ENCODE measurements around the gene PCBP3. TPM values are rescaled to one million over a fixed set of nuclear protein-coding genes. Genes with fewer than 3 reads are reported as not detected.
"Not testable (repeated sequence)": the region's sequence is repeated elsewhere in the genome, so short reads cannot be mapped to it uniquely, and the experiment has no call there.

The PCBP3 gene
- total RNA-seq, 1 donor from 2014 or later: 7.1 TPM

GRCh38 chr21:45635271-45636151 is 8.0 kb upstream of the PCBP3 start:
- DNase-seq (ENCODE audit: low spot score): no peak

GRCh38 chr21:45636459-45636858 is 7.1 kb upstream of the PCBP3 start:
- DNase-seq (ENCODE audit: low spot score): no peak

- no peak for DNase-seq (ENCODE audit: low spot score)
Observed at GRCh38 chr21:45636951-45637646, 6.4 kb upstream of the PCBP3 start.

- DNase-seq (ENCODE audit: low spot score): no peak
Observed at GRCh38 chr21:45637883-45638282, 5.6 kb upstream of the PCBP3 start.

- DNase-seq (ENCODE audit: low spot score): no peak
Observed at GRCh38 chr21:45638707-45639106, 4.8 kb upstream of the PCBP3 start.

- DNase-seq (ENCODE audit: low spot score): no peak
Observed at GRCh38 chr21:45639206-45640000, 4.1 kb upstream of the PCBP3 start.

GRCh38 chr21:45640001-45640887 is 3.3 kb upstream of the PCBP3 start:
- DNase-seq (ENCODE audit: low spot score): no peak

- no peak for DNase-seq (ENCODE audit: low spot score)
Observed at GRCh38 chr21:45640888-45641479, 2.5 kb upstream of the PCBP3 start.

- DNase-seq (ENCODE audit: low spot score): no peak
Observed at GRCh38 chr21:45641480-45642035, 2.0 kb upstream of the PCBP3 start.

GRCh38 chr21:45642122-45642813 is 1.3 kb upstream of the PCBP3 start:
- DNase-seq (ENCODE audit: low spot score): no peak

GRCh38 chr21:45644041-45644906 is 749 bp downstream of the PCBP3 start:
- no peak for DNase-seq (ENCODE audit: low spot score)

- DNase-seq (ENCODE audit: low spot score): no peak
Observed at GRCh38 chr21:45651921-45652320, 8.4 kb downstream of the PCBP3 start.

GRCh38 chr21:45655124-45655523 is 11.6 kb downstream of the PCBP3 start:
- DNase-seq (ENCODE audit: low spot score): no peak

- DNase-seq (ENCODE audit: low spot score): not testable (repeated sequence)
Observed at GRCh38 chr21:45656114-45656513, 12.6 kb downstream of the PCBP3 start.

GRCh38 chr21:45661913-45662622 is 18.5 kb downstream of the PCBP3 start:
- DNase-seq (ENCODE audit: low spot score): not testable (repeated sequence)

- not testable (repeated sequence) for DNase-seq (ENCODE audit: low spot score)
Observed at GRCh38 chr21:45662623-45663245, 19.2 kb downstream of the PCBP3 start.

- DNase-seq (ENCODE audit: low spot score): no peak
Observed at GRCh38 chr21:45669382-45669781, 25.9 kb downstream of the PCBP3 start.

GRCh38 chr21:45670731-45671130 is 27.2 kb downstream of the PCBP3 start:
- DNase-seq (ENCODE audit: low spot score): no peak

All from ureter (tissue), 1 donor.